ENCODE measurements around the gene FOXL3. TPM values are rescaled to one million over a fixed set of nuclear protein-coding genes. Genes with fewer than 3 reads are reported as not detected.

The FOXL3 gene
- polyA plus RNA-seq, 3 donors = not detected

- Mint-ChIP-seq H3K27ac (no peak overlapping the region), H3K9me3 (peaks cover 7 to 21% (median 16%) of the 10 kb centered on the region in 7 donors), H3K27me3 (ENCODE audit: low read depth in 3 of 3) (peaks cover 9 to 32% (median 13%) of the 10 kb centered on the region in 3 donors), H3K4me1 (no peaks in the 10 kb centered on the region), H3K36me3 (no peaks in the 10 kb centered on the region), H3K4me3 (no peak overlapping the region)
- WGBS (ENCODE audit: insufficient coverage) = 61% methylated on average over 2 of the region's 5 CpGs
- Histone ChIP-seq H3K27me3 (ENCODE audit: control insufficient read depth in 2 of 2, insufficient read depth in 2 of 2, low read length in 2 of 2) (peaks cover 0 to 7% of the 10 kb centered on the region in 2 donors), H3K9ac (ENCODE audit: insufficient read depth, low read length, poor library complexity, severe bottlenecking) (no peak overlapping the region), H2AFZ (ENCODE audit: insufficient read depth, low read depth, low read length, poor library complexity, severe bottlenecking) (no peak overlapping the region), H3K4me3 (replicated peaks in 1 of 3; ENCODE audit: low read depth in 2 of 3, low read length in 3 of 3) (no peak overlapping the region), H3K4me2 (replicated peaks; ENCODE audit: extremely low read depth, low read length, poor library complexity, severe bottlenecking) (no peak overlapping the region), H3K27ac (ENCODE audit: low read depth in 1 of 2, low read length in 2 of 2) (no peak overlapping the region), H3K9me3 (replicated peaks in 1 of 2; ENCODE audit: control insufficient read depth in 1 of 2, insufficient read depth in 1 of 2, low read length in 2 of 2) (peaks cover 0 to 18% of the 10 kb centered on the region in 2 donors), H3K36me3 (replicated peaks in 1 of 2; ENCODE audit: control insufficient read depth in 1 of 2, insufficient read depth in 2 of 2, low read length in 2 of 2) (no peaks in the 10 kb centered on the region), H4K20me1 (ENCODE audit: insufficient read depth, low read length) (no peaks in the 10 kb centered on the region), H3K79me2 (ENCODE audit: insufficient read depth, low read length) (no peaks in the 10 kb centered on the region), H3K4me1 (ENCODE audit: control insufficient read depth in 1 of 2, insufficient read depth in 2 of 2, low read length in 2 of 2) (no peaks in the 10 kb centered on the region)
- intact Hi-C loops (cut with micrococcal nuclease) = no loop called here
- DNase-seq = no peak
- no peak for TF ChIP-seq CTCF (IDR thresholded peaks at IDR 0.05)
These were observed 21.8 kb downstream of the FOXL3 start for GRCh38 chr7:311796-312195.

- peaks cover 0 to 7% of the 10 kb centered on the region in 2 donors for H3K27me3 ChIP-seq (ENCODE audit: control insufficient read depth in 2 of 2, insufficient read depth in 2 of 2, low read length in 2 of 2)
- H3K4me1 Mint-ChIP-seq = no peaks in the 10 kb centered on the region
- no peak overlapping the region for H3K4me3 Mint-ChIP-seq
- no peak overlapping the region for H3K27ac ChIP-seq (ENCODE audit: low read depth in 1 of 2, low read length in 2 of 2)
- no peak for DNase-seq
- H3K4me2 ChIP-seq (replicated peaks; ENCODE audit: extremely low read depth, low read length, poor library complexity, severe bottlenecking) = no peak overlapping the region
- H3K9me3 Mint-ChIP-seq = peaks cover 5 to 17% (median 11%) of the 10 kb centered on the region in 7 donors
- H3K36me3 Mint-ChIP-seq = no peaks in the 10 kb centered on the region
- no peak for TF ChIP-seq CTCF (IDR thresholded peaks at IDR 0.05)
- 80% methylated on average over 6 of the region's 6 CpGs for WGBS (ENCODE audit: insufficient coverage)
- H4K20me1 ChIP-seq (ENCODE audit: insufficient read depth, low read length) = no peaks in the 10 kb centered on the region
- H3K27me3 Mint-ChIP-seq (ENCODE audit: low read depth in 3 of 3) = peaks cover 9 to 35% (median 17%) of the 10 kb centered on the region in 3 donors
- peaks cover 0 to 11% of the 10 kb centered on the region in 2 donors for H3K9me3 ChIP-seq (replicated peaks in 1 of 2; ENCODE audit: control insufficient read depth in 1 of 2, insufficient read depth in 1 of 2, low read length in 2 of 2)
- no peak overlapping the region for H2AFZ ChIP-seq (ENCODE audit: insufficient read depth, low read depth, low read length, poor library complexity, severe bottlenecking)
- H3K27ac Mint-ChIP-seq = no peak overlapping the region
- intact Hi-C loops (cut with micrococcal nuclease) = no loop called here
- no peaks in the 10 kb centered on the region for H3K4me1 ChIP-seq (ENCODE audit: control insufficient read depth in 1 of 2, insufficient read depth in 2 of 2, low read length in 2 of 2)
- H3K4me3 ChIP-seq (replicated peaks in 1 of 3; ENCODE audit: low read depth in 2 of 3, low read length in 3 of 3) = no peak overlapping the region
- no peaks in the 10 kb centered on the region for H3K36me3 ChIP-seq (replicated peaks in 1 of 2; ENCODE audit: control insufficient read depth in 1 of 2, insufficient read depth in 2 of 2, low read length in 2 of 2)
- no peaks in the 10 kb centered on the region for H3K79me2 ChIP-seq (ENCODE audit: insufficient read depth, low read length)
- H3K9ac ChIP-seq (ENCODE audit: insufficient read depth, low read length, poor library complexity, severe bottlenecking) = no peak overlapping the region
These were observed 22.5 kb downstream of the FOXL3 start for GRCh38 chr7:312424-312823.
